Measurements from ENCODE around the gene FAM43A. TPM values are rescaled to one million over a fixed set of nuclear protein-coding genes. Genes with fewer than 3 reads are reported as not detected.

FAM43A gene, protein sequence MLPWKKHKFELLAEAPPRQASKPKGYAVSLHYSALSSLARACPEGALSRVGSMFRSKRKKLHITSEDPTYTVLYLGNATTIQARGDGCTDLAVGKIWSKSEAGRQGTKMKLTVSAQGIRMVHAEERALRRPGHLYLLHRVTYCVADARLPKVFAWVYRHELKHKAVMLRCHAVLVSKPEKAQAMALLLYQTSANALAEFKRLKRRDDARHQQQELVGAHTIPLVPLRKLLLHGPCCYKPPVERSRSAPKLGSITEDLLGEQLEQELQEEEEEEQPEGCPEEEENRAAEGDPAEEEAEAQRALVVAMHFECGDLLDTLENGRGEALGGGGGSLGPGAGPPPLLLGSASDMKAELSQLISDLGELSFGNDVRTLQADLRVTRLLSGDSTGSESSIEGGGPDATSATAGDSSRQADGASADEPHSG
- 1.7 to 4.5 TPM (median 3.9 TPM) in 5 replicates for total RNA-seq (2022; extraction: Qiagen RNA extraction; ENCODE audit: low read depth)

DNA sequence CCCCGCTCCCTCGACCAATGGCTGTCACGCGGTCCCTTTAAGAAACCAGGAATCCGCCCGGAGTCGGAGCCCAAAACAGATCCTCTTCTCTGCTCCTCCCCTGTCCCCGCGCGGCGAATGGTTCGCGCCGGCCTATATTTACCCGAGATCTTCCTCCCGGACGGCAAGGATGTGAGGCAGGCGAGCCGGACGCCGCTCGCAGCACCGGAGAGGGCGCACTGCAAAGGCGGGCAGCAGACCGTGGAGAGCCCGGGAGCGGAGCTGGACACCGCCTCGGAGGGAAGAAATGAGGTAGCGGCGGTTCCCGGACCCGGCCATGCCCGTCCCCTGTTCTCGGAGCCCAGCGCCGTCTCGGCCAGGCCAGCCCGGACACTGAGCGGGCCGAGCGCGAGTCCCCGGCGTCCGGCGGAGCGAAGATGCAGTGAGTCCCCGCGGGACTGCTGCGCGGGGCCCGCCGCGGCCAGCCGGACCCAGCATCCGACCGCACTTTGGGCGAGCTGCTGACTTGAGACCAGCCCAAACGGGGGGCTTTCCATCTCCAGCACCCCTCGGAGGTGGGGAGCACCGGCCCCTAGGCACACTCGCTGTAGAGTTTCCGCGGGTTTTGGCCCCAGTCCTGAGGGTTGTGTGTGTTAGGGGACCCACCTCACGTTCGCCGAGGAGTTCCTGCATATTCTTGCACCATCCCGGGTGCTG, at the start of gene FAM43A:
FAM43A (plus strand) TSS at position 166 of the 696 bp plus-strand sequence. CDS start 944 bp downstream, outside the sequence.

DNA sequence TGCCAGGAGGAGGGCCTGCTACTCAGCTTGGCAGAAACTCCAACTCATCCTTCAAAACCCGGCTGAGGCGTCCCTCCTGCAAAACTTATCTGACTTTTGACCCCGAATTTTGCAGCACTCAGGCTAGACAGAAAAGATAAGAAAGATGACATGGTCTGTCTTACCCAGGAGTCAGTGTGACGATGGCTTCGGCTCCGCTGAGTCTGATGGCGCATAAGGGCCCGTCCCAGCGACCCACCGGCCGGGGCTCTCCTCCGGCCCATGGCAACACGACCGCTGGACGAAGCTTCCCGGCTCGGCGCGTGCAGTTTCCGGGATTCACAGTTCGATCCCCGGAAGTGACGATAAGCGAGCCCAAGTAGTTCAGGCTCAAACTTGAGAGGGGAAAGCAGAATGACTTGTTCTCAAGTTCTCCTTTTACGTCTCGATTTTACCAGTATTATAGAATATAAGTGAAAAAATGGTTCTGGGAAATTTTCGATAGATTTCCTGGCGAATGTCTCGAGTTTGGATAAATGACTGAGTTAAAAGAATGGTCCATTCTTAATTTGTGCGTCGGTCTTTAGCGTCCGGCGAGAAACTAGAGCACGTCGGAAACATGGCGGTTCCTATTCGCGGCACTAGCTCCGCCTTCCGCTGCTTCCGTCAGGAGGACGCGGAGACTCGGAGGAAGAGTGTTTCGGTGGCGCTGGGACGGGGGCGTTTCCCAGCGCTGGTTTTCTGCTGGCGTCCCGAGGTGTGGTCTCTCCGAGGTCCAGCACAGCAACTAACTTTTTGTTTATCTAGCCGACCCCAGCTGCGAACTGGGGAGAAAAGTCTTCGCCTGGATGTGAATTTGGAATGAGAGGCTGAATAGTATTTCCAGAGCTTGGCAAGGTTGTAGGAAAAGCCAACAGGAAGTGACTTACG, 13.5 kb upstream of the FAM43A start, which contains the start of gene LSG1:
LSG1 (minus strand) TSS at position 292 of the 909 bp plus-strand sequence; CDS start at position 263, 29 bp downstream.

Other genes starting within 250 kb of the FAM43A start
- gene ATP13A3, start 198.9 kb upstream of the FAM43A start, total RNA-seq (2022; extraction: Qiagen RNA extraction; ENCODE audit: low read depth), result 25.5 to 49.7 TPM (median 37.6 TPM) in 5 replicates
- 8.0 to 13.4 TPM (median 11.4 TPM) in 5 replicates for gene TMEM44, start 52.5 kb upstream of the FAM43A start, total RNA-seq (2022; extraction: Qiagen RNA extraction; ENCODE audit: low read depth)
- gene LSG1, start 13.7 kb upstream of the FAM43A start, total RNA-seq (2022; extraction: Qiagen RNA extraction; ENCODE audit: low read depth), result 33.4 to 35.7 TPM (median 33.9 TPM) in 5 replicates

Measured in A549 treated with CpdA at 1 μM for 4 hours (cell line).